H1 (cell line): Measurements from ENCODE around the gene SCNN1B. TPM values are rescaled to one million over a fixed set of nuclear protein-coding genes. Genes with fewer than 3 reads are reported as not detected.

Source experiments
- CTCF ChIA-PET: fragments of 300-600 bp; sonication (Branson Sonifier 250); formaldehyde crosslinking; loops from one replicate; lab custom pipeline; 2021; ENCODE audit not compliant: partially characterized antibody; lab: Charles Lee
- POLR2A ChIA-PET: fragments of 300-600 bp; sonication (Branson Sonifier 250); formaldehyde crosslinking; loops from one replicate; lab custom pipeline; 2021; ENCODE audit warnings: inconsistent platforms; ENCODE audit not compliant: partially characterized antibody; lab: Charles Lee
- DNase-seq, 2 experiments: peaks; one replicate each; pipeline versions ENCODE4 v3.0.0 to v3.0.0-alpha.2; 2010 to 2022; ENCODE audit warnings: low spot score in 2 of 2, low read depth in 1 of 2, mixed read lengths in 1 of 2
- FAIRE-seq: peaks from 2 replicates; lab custom pipeline; 2011; peaks lifted over from hg19 to GRCh38; lab: Jason Lieb, UNC
- H2AFZ ChIP-seq: 2 replicates; pipeline ENCODE4 v1.8.1; 2012; ENCODE audit warnings: low read length, inconsistent platforms
- H2AK5ac ChIP-seq: 2 replicates; pipeline ENCODE4 v1.6.1; 2013; ENCODE audit warnings: low read depth, low read length
- H2BK120ac ChIP-seq: replicated peaks from 2 replicates; pipeline ENCODE3; 2013; ENCODE audit warnings: low read depth, low read length, inconsistent platforms
- H2BK12ac ChIP-seq: 2 replicates; pipeline ENCODE4 v1.6.1; 2013; ENCODE audit warnings: low read depth, low read length
- H2BK15ac ChIP-seq: 2 replicates; pipeline ENCODE4 v1.6.1; 2013; ENCODE audit warnings: low read length
- H2BK20ac ChIP-seq: 2 replicates; pipeline ENCODE4 v1.6.1; 2013; ENCODE audit warnings: low read length
- H2BK5ac ChIP-seq: 2 replicates; pipeline ENCODE4 v1.6.1; 2013; ENCODE audit warnings: low read depth, low read length
- H3K14ac ChIP-seq: 2 replicates; pipeline ENCODE4 v1.6.1; 2013; ENCODE audit warnings: inconsistent platforms; ENCODE audit not compliant: insufficient read length
- H3K18ac ChIP-seq: 2 replicates; pipeline ENCODE4 v1.6.1; 2013; ENCODE audit warnings: low read length; ENCODE audit errors: extremely low read depth
- H3K23ac ChIP-seq: 2 replicates; pipeline ENCODE4 v1.6.1; 2013; ENCODE audit warnings: inconsistent platforms; ENCODE audit not compliant: insufficient read length
- H3K23me2 ChIP-seq: 2 replicates; pipeline ENCODE4 v1.6.1; 2013; ENCODE audit warnings: low read depth, low read length
- H3K27ac ChIP-seq: 2 replicates; pipeline ENCODE4 v1.6.1; 2011; ENCODE audit warnings: low read depth, low read length, inconsistent platforms
- H3K27me3 ChIP-seq, 4 experiments: replicated peaks in 1 of 4; 1 replicate in 1 of 4; 2 replicates in 3 of 4; pipeline versions ENCODE4 v1.6.1 to v1.8.1; 2011 to 2013; ENCODE audit warnings: low read length in 3 of 4, mild to moderate bottlenecking in 3 of 4, inconsistent platforms in 2 of 4, mixed read lengths in 2 of 4, moderate library complexity in 1 of 4; ENCODE audit not compliant: control insufficient read depth in 3 of 4, insufficient read depth in 3 of 4; ENCODE audit errors: extremely low read depth in 1 of 4
- H3K36me3 ChIP-seq, 4 experiments: 2 replicates each; pipeline versions ENCODE4 v1.6.1 to v1.8.1; 2011 to 2013; ENCODE audit warnings: mild to moderate bottlenecking in 4 of 4, low read length in 3 of 4, moderate library complexity in 2 of 4, control low read depth in 1 of 4, inconsistent platforms in 1 of 4; ENCODE audit not compliant: insufficient read depth in 4 of 4, control insufficient read depth in 2 of 4
- H3K4ac ChIP-seq: replicated peaks from 2 replicates; pipeline ENCODE3; 2013; ENCODE audit warnings: low read length, low read depth, mixed read lengths, inconsistent platforms; ENCODE audit not compliant: insufficient read length
- H3K4me1 ChIP-seq, 4 experiments: replicated peaks in 1 of 4; 1 replicate in 1 of 4; 2 replicates in 3 of 4; pipeline versions ENCODE4 v1.6.1 to v1.8.1; 2011 to 2013; ENCODE audit warnings: low read length in 3 of 4, inconsistent platforms in 2 of 4, mixed read lengths in 1 of 4; ENCODE audit not compliant: insufficient read depth in 4 of 4, control insufficient read depth in 3 of 4
- H3K4me2 ChIP-seq, 2 experiments: 2 replicates each; pipeline versions ENCODE4 v1.6.1 to v1.8.1; 2011 to 2013; ENCODE audit warnings: low read depth in 2 of 2, low read length in 2 of 2, control low read depth in 1 of 2, inconsistent platforms in 1 of 2, mild to moderate bottlenecking in 1 of 2; ENCODE audit not compliant: insufficient read depth in 1 of 2
- H3K4me3 ChIP-seq, 4 experiments: fragments of 200-600, 300-600 bp in 1 of 4; sonication (generic), shearing (Covaris generic), sonication (Bioruptor Twin) in 1 of 4; 2 replicates each; pipeline versions ENCODE4 v1.5.1 to v1.8.1; 2011 to 2016; ENCODE audit warnings: low read length in 4 of 4, low read depth in 3 of 4, control low read depth in 2 of 4, inconsistent platforms in 2 of 4, mild to moderate bottlenecking in 2 of 4, mixed read lengths in 1 of 4, moderate library complexity in 1 of 4; ENCODE audit not compliant: insufficient read depth in 2 of 4; ENCODE audit errors: extremely low read depth in 1 of 4
- H3K56ac ChIP-seq: replicated peaks from 2 replicates; pipeline ENCODE3; 2013; ENCODE audit warnings: low read depth, mild to moderate bottlenecking, mixed read lengths, low read length, inconsistent platforms; ENCODE audit not compliant: insufficient read length
- H3K79me1 ChIP-seq: 2 replicates; pipeline ENCODE4 v1.6.1; 2013; ENCODE audit warnings: low read depth, low read length, control low read depth
- H3K79me2 ChIP-seq, 2 experiments: 2 replicates each; pipeline versions ENCODE4 v1.6.1 to v1.8.1; 2012 to 2013; ENCODE audit warnings: low read length in 2 of 2, mild to moderate bottlenecking in 2 of 2, inconsistent platforms in 1 of 2; ENCODE audit not compliant: insufficient read depth in 2 of 2, control insufficient read depth in 1 of 2
- H3K9ac ChIP-seq, 4 experiments: replicated peaks in 1 of 4; 1 replicate in 1 of 4; 2 replicates in 3 of 4; pipeline versions ENCODE4 v1.6.1 to v1.8.1; 2011 to 2013; ENCODE audit warnings: low read depth in 3 of 4, low read length in 3 of 4, control low read depth in 2 of 4, mild to moderate bottlenecking in 2 of 4, moderate library complexity in 2 of 4, inconsistent platforms in 1 of 4; ENCODE audit errors: extremely low read depth in 1 of 4
- H3K9me3 ChIP-seq, 2 experiments: 2 replicates each; pipeline versions ENCODE4 v1.6.1 to v1.8.1; 2012 to 2013; ENCODE audit warnings: mild to moderate bottlenecking in 2 of 2, moderate library complexity in 2 of 2, control low read depth in 1 of 2, inconsistent platforms in 1 of 2, low read depth in 1 of 2, low read length in 1 of 2, mixed read lengths in 1 of 2; ENCODE audit not compliant: insufficient read depth in 2 of 2
- H4K20me1 ChIP-seq, 2 experiments: replicated peaks in 1 of 2; 2 replicates each; pipeline versions ENCODE3 to v1.8.1; 2011 to 2013; ENCODE audit warnings: inconsistent platforms in 2 of 2, low read length in 2 of 2, mild to moderate bottlenecking in 1 of 2; ENCODE audit not compliant: insufficient read depth in 2 of 2, control insufficient read depth in 1 of 2
- H4K5ac ChIP-seq: 2 replicates; pipeline ENCODE4 v1.6.1; 2013; ENCODE audit warnings: low read length, low read depth, mixed read lengths, inconsistent platforms; ENCODE audit not compliant: insufficient read length
- H4K8ac ChIP-seq: 2 replicates; pipeline ENCODE4 v1.8.0; 2013; ENCODE audit warnings: mild to moderate bottlenecking, moderate library complexity, low read length, inconsistent platforms; ENCODE audit not compliant: insufficient read depth; ENCODE audit errors: extremely low read depth
- H4K91ac ChIP-seq: replicated peaks from 2 replicates; pipeline ENCODE3; 2013; ENCODE audit warnings: low read length, mixed read lengths, inconsistent platforms; ENCODE audit not compliant: insufficient read length
- BACH1 ChIP-seq: IDR thresholded peaks from 2 replicates; pipeline ENCODE4 v1.6.1; 2012; ENCODE audit warnings: low read length, improper control_type of control experiment
- BCL11A ChIP-seq, 2 experiments: IDR thresholded peaks; one replicate each; pipeline ENCODE4 v1.6.1; 2011; ENCODE audit warnings: low read depth in 2 of 2, low read length in 2 of 2, mild to moderate bottlenecking in 2 of 2
- CBX5 ChIP-seq: fragments of 300-800, 300-1000 bp; sonication (generic); IDR thresholded peaks from 2 replicates; pipeline ENCODE4 v1.7.1; 2016; ENCODE audit warnings: antibody characterized with exemption, low read length, low read depth
- EGR1 ChIP-seq: IDR thresholded peaks from 2 replicates; pipeline ENCODE4 v1.6.1; 2011; ENCODE audit warnings: low read depth, low read length, borderline replicate concordance
- GTF2F1 ChIP-seq: IDR thresholded peaks from 2 replicates; pipeline ENCODE4 v1.6.1; 2012; ENCODE audit warnings: low read depth, low read length, improper control_type of control experiment, borderline replicate concordance
- KDM5A ChIP-seq: fragments of 200-600 bp; IDR thresholded peaks from 2 replicates; pipeline ENCODE4 v1.7.1; 2012; ENCODE audit warnings: mild to moderate bottlenecking, low read length, inconsistent platforms, mixed read lengths
- MAFK ChIP-seq: IDR thresholded peaks from 2 replicates; pipeline ENCODE4 v1.6.1; 2012; ENCODE audit warnings: low read depth, mild to moderate bottlenecking, improper control_type of control experiment, low read length
- TCF12 ChIP-seq: IDR thresholded peaks from 2 replicates; pipeline ENCODE4 v1.6.1; 2011; ENCODE audit warnings: low read depth, mild to moderate bottlenecking, low read length
- WGBS, 2 experiments: shearing (Covaris generic) in 1 of 2; methylation state at CpG; one replicate each; pipeline versions ENCODE4 v1.1.6 to v1.1.7; 2013 to 2015; ENCODE audit warnings: low lambda C conversion rate in 2 of 2, mixed read lengths in 2 of 2, inconsistent platforms in 1 of 2, low coverage in 1 of 2, missing lambda C conversion rate in 1 of 2; ENCODE audit not compliant: insufficient replicate concordance in 2 of 2, insufficient coverage in 1 of 2, insufficient read length in 1 of 2; ENCODE audit errors: extremely low coverage in 1 of 2, missing lambda C conversion rate in 1 of 2; 5-methylcytosine and 5-hydroxymethylcytosine counted together
- polyA plus RNA-seq, 7 experiments: library from polyadenylated mRNA; depleted of rRNA in 3 of 7; stranded (reverse) in 5 of 7; unstranded in 2 of 7; fragments of >200 nt in 5 of 7; fragments of 200-250 nt in 2 of 7; gene quantifications; 1 replicate in 5 of 7; 2 replicates in 1 of 7; 4 replicates in 1 of 7; pipeline versions ENCODE4 v1.2.1 to v1.2.3, GENCODE V29; 2011 to 2013; ENCODE audit warnings: missing spikeins in 2 of 7, mixed read lengths in 2 of 7
- total RNA-seq: library from RNA; stranded (reverse); fragmentation: NEBNext Ultra II Directional; extraction: Animal tissue kit (Norgen Biotek cat#: 25700); gene quantifications from 2 replicates; pipeline ENCODE4 v1.2.1, GENCODE V29; 2021
- TF ChIP-seq, protein P1 (sequence below): IDR thresholded peaks from 2 replicates; pipeline ENCODE4 v1.6.1; 2012; ENCODE audit warnings: inconsistent platforms

SCNN1B gene
- total and polyA plus RNA-seq, 2 of the 8 experiments (the other 6 are each of a cell fraction or from before 2014, with no cell fraction given), result 0.20 to 0.95 TPM

DNA sequence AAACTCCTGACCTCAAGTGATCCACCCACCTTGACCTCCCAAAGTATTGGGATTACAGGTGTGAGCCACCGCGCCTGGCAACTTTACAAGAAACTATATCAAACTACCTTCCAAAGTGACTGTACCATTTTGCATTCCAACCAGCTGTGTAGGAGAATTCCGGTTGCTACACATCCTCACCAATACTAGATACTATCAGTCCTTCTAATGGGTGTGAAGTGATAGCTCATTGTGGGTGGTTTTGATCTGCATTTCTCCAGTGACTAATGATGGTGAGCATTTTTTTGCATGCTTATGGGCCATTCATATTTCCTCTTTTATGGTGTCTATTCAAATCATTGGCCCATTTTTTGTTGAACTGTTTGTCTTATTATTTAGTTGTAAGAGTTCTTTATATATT lies 37.7 kb downstream of the SCNN1B start:
- no peak overlapping the region for H2BK5ac ChIP-seq
- WGBS, 2 experiments, result 93% methylated on average over 3 of the region's 3 CpGs; no CpG with 5 or more reads in 1 of the 2 experiments
- H4K8ac ChIP-seq, result no peak overlapping the region
- no peak overlapping the region for H3K4me3 ChIP-seq
- H3K79me2 ChIP-seq, result no peaks in the 10 kb centered on the region
- no peak overlapping the region for H3K9ac ChIP-seq
- H4K91ac ChIP-seq, result no peak overlapping the region
- no peak overlapping the region for H3K4me2 ChIP-seq
- H4K5ac ChIP-seq, result no peak overlapping the region
- no peak overlapping the region for H2BK12ac ChIP-seq
- FAIRE-seq (no peak), DNase-seq (no peak)
- no peak overlapping the region for H2BK120ac ChIP-seq
- H3K27me3 ChIP-seq, result no peaks in the 10 kb centered on the region
- TF ChIP-seq KDM5A (no peak), BACH1 (no peak), EGR1 (no peak), TCF12 (no peak), BCL11A (IDR thresholded peaks at IDR 0.05; ENCODE audit: low read depth in 2 of 2, low read length in 2 of 2) (no peak), CBX5 (no peak), MAFK (no peak), GTF2F1 (no peak)
- TF ChIP-seq, protein P1, sequence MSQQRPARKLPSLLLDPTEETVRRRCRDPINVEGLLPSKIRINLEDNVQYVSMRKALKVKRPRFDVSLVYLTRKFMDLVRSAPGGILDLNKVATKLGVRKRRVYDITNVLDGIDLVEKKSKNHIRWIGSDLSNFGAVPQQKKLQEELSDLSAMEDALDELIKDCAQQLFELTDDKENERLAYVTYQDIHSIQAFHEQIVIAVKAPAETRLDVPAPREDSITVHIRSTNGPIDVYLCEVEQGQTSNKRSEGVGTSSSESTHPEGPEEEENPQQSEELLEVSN, result no peak
- no peak overlapping the region for H2BK15ac ChIP-seq
- H2AK5ac ChIP-seq, result no peak overlapping the region
- H3K79me1 ChIP-seq, result no peaks in the 10 kb centered on the region
- H3K36me3 ChIP-seq, result no peaks in the 10 kb centered on the region
- no peak overlapping the region for H3K27ac ChIP-seq
- no peak overlapping the region for H3K18ac ChIP-seq
- H3K23ac ChIP-seq, result no peak overlapping the region
- H3K14ac ChIP-seq, result no peak overlapping the region
- H3K56ac ChIP-seq, result no peak overlapping the region
- H3K23me2 ChIP-seq, result no peaks in the 10 kb centered on the region
- no peaks in the 10 kb centered on the region for H3K9me3 ChIP-seq
- H3K4ac ChIP-seq, result no peak overlapping the region
- peaks cover 0 to 6% (median 2%) of the 10 kb centered on the region in 4 experiments; a peak in 3 of 7 replicates for H3K4me1 ChIP-seq
- no peaks in the 10 kb centered on the region for H4K20me1 ChIP-seq
- H2BK20ac ChIP-seq, result no peak overlapping the region
- H2AFZ ChIP-seq, result no peak overlapping the region
- ChIA-PET POLR2A (no interaction called here), CTCF (interaction anchor here (0.9 to 1.7 kb wide), 3 partner anchors 8 to 96 kb away, joined by 3 read pairs; no protein-coding TSS in a partner anchor)
